HG03095 (cell line): Measurements from ENCODE around the gene SLC12A2.

Experiments
- ATAC-seq: cut with Tn5 transposase; IDR thresholded peaks from one replicate; pipeline ENCODE4 v1.9.1; 2021; ENCODE audit warnings: moderate library complexity; ENCODE audit not compliant: unreplicated experiment

SLC12A2 gene

GRCh38 chr5:128083033-128083810, at the start of gene SLC12A2:
Gene SLC12A2 (plus strand): TSS chr5:128083766. CDS start chr5:128083955, 189 bp downstream.
- ATAC-seq: peak; percentile 53

- ATAC-seq: no peak
Measured at GRCh38 chr5:128035689-128036088, 47.9 kb upstream of the SLC12A2 start.

- no peak for ATAC-seq
Measured at GRCh38 chr5:128036950-128037349, 46.6 kb upstream of the SLC12A2 start.

GRCh38 chr5:128038643-128039042, 44.9 kb upstream of the SLC12A2 start:
- no peak for ATAC-seq

- no peak for ATAC-seq
Measured at GRCh38 chr5:128040927-128041326, 42.6 kb upstream of the SLC12A2 start.

- no peak for ATAC-seq
Measured at GRCh38 chr5:128052780-128053179, 30.8 kb upstream of the SLC12A2 start.

- no peak for ATAC-seq
Measured at GRCh38 chr5:128053291-128053954, 30.1 kb upstream of the SLC12A2 start.

GRCh38 chr5:128060644-128061385, 22.8 kb upstream of the SLC12A2 start:
- no peak for ATAC-seq

- no peak for ATAC-seq
Measured at GRCh38 chr5:128062172-128062746, 21.3 kb upstream of the SLC12A2 start.

- no peak for ATAC-seq
Measured at GRCh38 chr5:128074171-128074570, 9.4 kb upstream of the SLC12A2 start.

- ATAC-seq: no peak
Measured at GRCh38 chr5:128074953-128075352, 8.6 kb upstream of the SLC12A2 start.

- ATAC-seq: no peak
Measured at GRCh38 chr5:128077526-128077925, 6.0 kb upstream of the SLC12A2 start.

GRCh38 chr5:128081111-128081851, 2.3 kb upstream of the SLC12A2 start:
- no peak for ATAC-seq

- no peak for ATAC-seq
Measured at GRCh38 chr5:128082551-128083032, 974 bp upstream of the SLC12A2 start.

- ATAC-seq: peak; percentile 39
Measured at GRCh38 chr5:128083811-128084227, 253 bp downstream of the SLC12A2 start.

- ATAC-seq: peak; percentile 17
Measured at GRCh38 chr5:128084228-128085167, 932 bp downstream of the SLC12A2 start.

GRCh38 chr5:128085413-128085812, 1.8 kb downstream of the SLC12A2 start:
- ATAC-seq: no peak

GRCh38 chr5:128091579-128091978, 8.0 kb downstream of the SLC12A2 start:
- no peak for ATAC-seq

- ATAC-seq: no peak
Measured at GRCh38 chr5:128092144-128092543, 8.6 kb downstream of the SLC12A2 start.
